Epithelial cell of alveolus of lung (primary cell): ENCODE measurements around the gene EFHC1. TPM values are rescaled to one million over a fixed set of nuclear protein-coding genes. Genes with fewer than 3 reads are reported as not detected.

Source experiments
- total RNA-seq: library from RNA; depleted of rRNA; stranded (reverse); fragments of >200 nt; gene quantifications from 2 replicates; pipeline ENCODE4 v1.2.1, GENCODE V29; 2015

The EFHC1 gene, protein sequence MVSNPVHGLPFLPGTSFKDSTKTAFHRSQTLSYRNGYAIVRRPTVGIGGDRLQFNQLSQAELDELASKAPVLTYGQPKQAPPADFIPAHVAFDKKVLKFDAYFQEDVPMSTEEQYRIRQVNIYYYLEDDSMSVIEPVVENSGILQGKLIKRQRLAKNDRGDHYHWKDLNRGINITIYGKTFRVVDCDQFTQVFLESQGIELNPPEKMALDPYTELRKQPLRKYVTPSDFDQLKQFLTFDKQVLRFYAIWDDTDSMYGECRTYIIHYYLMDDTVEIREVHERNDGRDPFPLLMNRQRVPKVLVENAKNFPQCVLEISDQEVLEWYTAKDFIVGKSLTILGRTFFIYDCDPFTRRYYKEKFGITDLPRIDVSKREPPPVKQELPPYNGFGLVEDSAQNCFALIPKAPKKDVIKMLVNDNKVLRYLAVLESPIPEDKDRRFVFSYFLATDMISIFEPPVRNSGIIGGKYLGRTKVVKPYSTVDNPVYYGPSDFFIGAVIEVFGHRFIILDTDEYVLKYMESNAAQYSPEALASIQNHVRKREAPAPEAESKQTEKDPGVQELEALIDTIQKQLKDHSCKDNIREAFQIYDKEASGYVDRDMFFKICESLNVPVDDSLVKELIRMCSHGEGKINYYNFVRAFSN
- 14.5 and 17.4 TPM in 2 replicates for total RNA-seq

DNA sequence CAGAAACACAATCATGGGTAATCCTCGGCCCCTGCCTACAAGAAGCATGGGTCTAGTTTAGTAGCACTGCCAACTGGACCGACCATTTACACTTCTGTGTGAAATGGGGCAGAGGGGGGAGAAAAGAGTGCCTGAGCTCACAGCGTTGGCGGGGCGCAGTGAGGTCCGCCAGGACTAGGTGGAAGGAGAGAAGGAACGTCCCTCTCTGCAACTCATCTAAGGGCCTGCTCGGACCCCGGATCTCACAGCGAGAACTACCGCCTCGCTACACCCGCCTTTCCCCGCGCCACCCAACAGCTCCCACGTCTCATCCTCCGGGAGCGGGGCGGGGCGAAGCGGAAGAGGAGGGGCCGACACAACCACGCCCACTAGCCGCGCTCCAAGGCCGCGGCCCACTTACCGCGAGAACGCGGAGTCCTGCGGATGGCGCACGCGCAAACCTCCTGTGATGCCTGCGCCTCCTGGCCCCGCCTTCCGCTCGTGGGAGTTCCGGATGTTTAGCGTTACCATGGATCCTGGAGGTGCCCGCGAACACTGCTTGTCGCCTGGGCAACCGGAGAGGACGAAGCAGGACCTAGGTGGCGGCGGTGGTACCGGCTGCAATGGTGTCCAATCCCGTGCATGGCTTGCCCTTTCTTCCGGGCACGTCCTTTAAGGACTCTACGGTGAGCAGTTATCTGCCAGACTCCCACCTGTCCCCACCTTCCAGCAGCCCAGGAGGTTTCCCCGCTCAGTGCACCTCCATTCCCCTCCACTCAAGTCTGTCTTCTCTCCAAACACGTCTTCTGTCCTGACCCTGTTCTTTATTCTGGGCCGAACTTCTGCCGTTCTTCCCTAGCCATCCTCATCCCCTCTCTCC, at the start of gene EFHC1:
Gene EFHC1 (plus strand): TSS at position 534 of the 859 bp plus-strand sequence. CDS start 69 bp downstream, at position 603.

Other genes starting within 250 kb of the EFHC1 start
- gene IL17A, start 234.0 kb upstream of the EFHC1 start, total RNA-seq, result not detected in 2 replicates
- not detected in 2 replicates for gene IL17F, start 175.8 kb upstream of the EFHC1 start, total RNA-seq
- 47.7 and 57.7 TPM in 2 replicates for gene MCM3, start 135.6 kb upstream of the EFHC1 start, total RNA-seq
- gene PAQR8, start 58.2 kb upstream of the EFHC1 start, total RNA-seq, result 2.2 and 5.4 TPM in 2 replicates
- gene TRAM2, start 156.7 kb downstream of the EFHC1 start, total RNA-seq, result 38.9 and 61.5 TPM in 2 replicates